NCI-H2081 treated with DMSO at 0.1 percent for 48 hours (cell line): ENCODE measurements around the gene PPAN.

Experiments
- DNase-seq: peaks from one replicate; lab custom pipeline; 2025; lab: John Stamatoyannopoulos, UW

Gene PPAN

GRCh38 chr19:10141479-10141878 lies 35.3 kb downstream of the PPAN start:
- DNase-seq, result no peak

DNA sequence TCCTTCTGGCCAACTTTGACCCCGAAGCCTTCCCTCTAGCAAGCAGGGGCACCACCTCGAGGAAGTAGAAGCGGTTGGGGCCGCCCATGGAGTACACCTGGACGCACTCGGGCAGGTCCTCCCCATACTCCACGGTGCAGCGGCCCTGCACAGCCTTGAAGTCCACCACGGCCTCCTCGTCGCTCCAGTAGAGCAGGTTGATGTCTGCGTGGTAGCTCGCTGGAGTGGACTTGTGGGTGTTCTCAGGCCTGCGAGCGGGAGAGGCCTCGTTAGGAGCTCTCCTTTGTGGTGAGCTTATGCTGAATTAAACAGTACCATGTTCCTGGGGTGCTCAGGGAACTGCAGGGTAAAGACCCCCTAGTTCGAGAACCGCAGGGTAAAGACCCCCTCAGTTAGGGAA lies 35.8 kb downstream of the PPAN start:
- no peak for DNase-seq

DNA sequence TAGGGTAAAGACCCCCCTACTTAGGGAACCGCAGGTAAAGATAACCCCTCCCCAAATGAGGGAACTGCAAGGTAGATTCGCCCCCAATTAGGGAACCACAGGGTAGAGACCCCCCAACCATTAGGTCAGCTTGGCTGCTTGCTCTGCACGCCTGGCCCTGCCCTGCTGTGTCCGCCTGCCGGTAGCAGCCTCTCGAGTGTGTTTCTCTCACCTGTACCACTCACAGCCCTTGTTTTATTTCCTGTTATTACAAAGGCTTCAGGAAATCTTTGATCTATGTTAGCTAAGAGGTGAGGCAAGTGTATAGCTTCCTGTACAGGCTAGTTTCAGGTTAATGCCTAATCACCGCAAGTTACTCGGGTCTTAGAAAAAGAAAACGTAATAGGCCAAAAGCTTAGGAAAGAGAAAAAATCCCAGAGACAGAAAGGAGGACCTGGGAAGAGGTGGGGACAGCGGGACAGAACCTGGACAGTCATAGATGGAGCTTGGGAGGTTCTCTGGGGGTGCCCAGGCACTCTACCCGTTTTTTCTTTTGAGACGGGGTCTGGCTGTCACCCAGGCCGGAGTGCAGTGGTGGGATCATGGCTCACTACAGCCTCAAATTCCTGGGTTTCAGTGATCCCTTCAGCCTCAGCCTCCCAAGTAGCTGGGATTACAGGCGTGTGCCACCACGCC lies 36.7 kb downstream of the PPAN start:
- DNase-seq, result no peak

DNA sequence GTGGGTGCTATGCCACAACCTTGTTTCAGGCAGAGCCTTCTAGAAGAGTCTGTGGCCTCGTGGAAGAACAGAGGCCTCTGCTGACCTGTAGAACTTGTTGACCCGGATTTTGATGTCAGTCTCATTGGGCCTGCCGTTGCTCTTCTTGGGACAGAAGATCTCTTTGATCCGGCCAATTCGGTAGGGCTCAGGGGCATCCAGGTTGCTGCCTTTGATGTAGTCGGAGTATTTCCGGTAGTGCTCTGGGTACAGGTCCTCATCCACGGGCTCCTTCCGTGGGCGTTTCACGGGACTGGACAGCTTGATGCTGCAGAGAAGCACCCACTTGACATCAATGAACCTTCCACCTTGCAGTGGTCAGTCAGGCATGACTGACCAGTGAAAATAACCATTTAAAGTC lies 37.5 kb downstream of the PPAN start:
- DNase-seq, result no peak

GRCh38 chr19:10144361-10144760 lies 38.2 kb downstream of the PPAN start:
- DNase-seq, result no peak

GRCh38 chr19:10145031-10145430 lies 38.9 kb downstream of the PPAN start:
- DNase-seq, result no peak

DNA sequence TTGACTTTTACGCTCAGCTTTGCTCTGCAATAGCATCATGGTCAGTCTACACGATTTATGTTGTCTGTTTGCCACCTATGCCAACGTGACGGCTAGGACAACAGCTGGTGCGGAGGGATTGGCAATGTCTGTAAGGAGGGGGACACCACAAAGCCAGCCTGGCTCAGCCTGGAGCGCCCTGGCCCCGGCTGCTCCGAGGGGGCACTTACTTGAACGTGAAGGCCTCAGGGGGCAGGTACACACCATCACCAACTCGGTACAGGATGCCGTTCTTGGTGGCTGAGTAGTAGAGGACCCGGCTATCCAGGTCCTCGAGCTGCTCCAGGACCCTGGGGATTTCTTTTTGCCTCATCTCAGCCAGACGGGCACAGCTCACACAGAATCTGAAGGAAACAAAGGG lies 40.0 kb downstream of the PPAN start:
- DNase-seq, result no peak

GRCh38 chr19:10149427-10149826 lies 43.3 kb downstream of the PPAN start:
- DNase-seq, result no peak

DNA sequence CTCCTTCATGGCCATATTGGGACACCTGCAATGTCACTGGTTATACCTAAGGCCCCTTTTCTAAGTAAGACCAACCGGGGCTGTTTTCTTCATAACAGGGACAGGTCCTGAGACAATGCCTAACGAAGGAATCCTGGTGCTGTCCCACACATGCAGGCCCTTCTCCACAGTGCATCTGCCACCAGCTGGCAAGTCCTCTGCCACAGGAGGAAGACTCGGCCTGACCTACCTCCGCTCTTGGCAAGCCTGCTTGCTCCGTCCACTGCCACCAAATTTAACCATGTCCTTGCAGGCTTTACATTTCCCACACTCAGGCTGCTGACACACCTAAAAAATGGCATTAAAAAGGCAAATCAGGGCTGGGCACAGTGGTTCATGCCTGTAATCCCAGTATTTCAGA lies 45.4 kb downstream of the PPAN start:
- no peak for DNase-seq

DNA sequence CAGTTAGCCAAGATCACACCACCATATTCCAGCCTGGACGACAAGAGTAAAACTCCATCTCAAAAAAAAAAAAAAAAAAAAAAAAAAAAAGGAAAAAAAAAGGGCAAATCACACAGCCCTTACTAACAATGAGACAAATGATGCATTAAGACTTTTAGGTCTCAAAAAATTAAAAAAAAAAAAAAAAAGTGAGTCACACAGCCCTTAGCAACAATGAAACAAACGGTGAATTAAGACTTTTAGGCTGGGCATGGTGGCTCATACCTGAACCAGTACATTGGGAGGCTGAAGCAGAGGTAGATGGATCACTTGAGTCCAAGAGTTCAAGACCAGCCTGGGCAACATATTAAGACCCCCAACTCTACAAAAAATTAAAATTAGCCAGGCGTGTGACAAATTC lies 45.9 kb downstream of the PPAN start:
- DNase-seq, result no peak

- DNase-seq, result no peak
Observed at GRCh38 chr19:10155839-10156238, 49.7 kb downstream of the PPAN start.

DNA sequence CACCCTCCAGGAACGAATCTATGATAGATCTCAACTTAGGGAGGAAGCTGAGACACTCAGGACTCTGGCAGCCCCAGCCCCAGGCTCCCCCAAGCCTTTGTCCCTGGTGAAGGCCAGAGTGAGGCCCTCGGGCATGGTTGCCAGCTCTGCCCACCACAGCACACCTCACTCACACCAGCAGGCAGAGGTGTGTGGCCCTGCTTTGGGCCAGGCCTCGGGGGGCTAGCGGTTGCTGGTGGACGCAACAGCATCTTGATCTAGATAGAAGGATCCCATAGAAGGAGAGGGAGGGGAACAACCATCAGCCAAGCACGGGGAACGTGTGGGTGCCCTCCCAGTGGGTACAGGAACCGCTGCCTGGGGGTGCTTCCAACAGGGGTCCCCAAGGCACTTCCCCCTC lies 51.9 kb downstream of the PPAN start:
- no peak for DNase-seq

DNA sequence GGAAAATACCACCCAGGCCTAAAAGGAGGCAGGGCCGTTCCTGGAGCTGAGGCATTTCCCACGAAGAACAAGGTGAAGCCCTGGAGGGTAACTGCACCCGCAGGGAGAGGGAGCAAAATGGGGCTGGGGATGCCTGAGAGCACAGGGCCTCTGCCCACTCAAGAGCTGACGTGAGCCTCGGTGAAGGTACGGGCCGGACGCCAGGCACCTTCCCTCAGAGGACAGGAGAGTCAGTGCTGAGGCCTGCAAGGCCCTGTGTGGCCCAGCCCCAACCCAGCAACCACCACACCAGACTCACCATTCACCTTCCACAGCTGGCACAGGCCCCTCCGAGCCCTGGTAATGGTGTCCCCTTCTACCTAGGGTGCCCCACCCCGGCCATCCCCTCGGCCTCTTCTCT lies 52.3 kb downstream of the PPAN start:
- no peak for DNase-seq

DNA sequence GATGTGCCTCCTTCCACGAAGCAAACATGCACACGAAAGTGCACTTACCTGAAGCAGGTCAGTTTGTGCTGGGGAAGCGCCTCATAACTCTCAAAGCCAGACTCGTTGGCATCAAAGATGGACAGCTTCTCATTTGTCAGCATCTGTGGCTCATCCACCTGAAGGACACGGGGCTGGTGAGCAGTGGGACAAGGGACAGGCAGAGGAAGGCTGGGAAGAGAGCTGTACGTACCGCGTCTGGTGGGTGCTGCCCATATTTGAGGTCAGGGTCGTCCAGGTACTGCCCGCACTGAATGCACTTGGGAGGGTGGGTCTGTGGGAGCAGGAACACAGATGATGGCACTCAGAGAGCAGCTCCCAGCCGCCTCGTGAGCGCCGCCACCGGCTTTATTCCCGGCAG lies 53.4 kb downstream of the PPAN start:
- no peak for DNase-seq
